GM21526 (cell line): ENCODE results near the gene AQP6.
"Not testable (repeated sequence)": the region's sequence is repeated elsewhere in the genome, so short reads cannot be mapped to it uniquely, and the experiment has no call there.

ENCODE experiments used
- ATAC-seq: cut with Tn5 transposase; IDR thresholded peaks from one replicate; pipeline ENCODE4 v1.9.1; 2021; ENCODE audit warnings: moderate library complexity; ENCODE audit not compliant: unreplicated experiment, low FRiP score

The AQP6 gene

DNA sequence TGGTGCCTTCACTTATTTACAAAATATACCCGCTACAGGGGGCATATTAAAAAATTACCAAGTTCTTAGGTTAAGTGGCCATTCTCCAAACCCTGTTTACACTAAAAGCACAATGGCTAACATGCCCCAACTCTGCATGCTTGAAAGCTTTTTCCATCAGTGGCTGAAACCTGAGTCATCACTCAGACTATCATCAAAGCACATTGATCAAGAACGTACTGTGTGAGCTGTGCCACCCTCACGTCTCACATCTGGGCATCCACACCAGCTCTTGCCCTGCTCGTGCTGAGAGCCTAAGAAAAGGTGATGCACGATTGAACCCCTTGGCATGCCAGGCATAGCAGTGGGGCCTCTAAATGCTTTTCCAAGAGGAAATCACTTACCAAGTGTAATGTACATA lies 13.2 kb downstream of the AQP6 start:
- ATAC-seq = no peak

DNA sequence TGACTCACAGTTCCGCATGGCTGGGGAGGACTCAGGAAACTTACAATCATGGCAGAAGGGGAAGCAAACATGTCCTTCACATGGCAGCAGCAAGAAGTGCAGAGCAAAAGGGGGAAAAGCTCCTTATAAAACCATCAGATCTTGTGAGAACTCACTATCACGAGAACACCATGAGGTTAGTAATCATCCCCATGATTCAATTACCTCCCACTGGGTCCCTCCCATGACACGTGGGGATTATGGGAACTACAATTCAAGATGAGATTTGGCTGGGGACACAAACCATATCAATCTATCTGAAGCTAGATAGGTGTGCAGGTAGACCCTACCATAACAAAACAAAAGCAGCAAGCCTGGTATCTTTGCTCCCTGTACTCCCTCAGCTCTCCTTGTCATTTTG lies 13.7 kb downstream of the AQP6 start:
- ATAC-seq = not testable (repeated sequence)

DNA sequence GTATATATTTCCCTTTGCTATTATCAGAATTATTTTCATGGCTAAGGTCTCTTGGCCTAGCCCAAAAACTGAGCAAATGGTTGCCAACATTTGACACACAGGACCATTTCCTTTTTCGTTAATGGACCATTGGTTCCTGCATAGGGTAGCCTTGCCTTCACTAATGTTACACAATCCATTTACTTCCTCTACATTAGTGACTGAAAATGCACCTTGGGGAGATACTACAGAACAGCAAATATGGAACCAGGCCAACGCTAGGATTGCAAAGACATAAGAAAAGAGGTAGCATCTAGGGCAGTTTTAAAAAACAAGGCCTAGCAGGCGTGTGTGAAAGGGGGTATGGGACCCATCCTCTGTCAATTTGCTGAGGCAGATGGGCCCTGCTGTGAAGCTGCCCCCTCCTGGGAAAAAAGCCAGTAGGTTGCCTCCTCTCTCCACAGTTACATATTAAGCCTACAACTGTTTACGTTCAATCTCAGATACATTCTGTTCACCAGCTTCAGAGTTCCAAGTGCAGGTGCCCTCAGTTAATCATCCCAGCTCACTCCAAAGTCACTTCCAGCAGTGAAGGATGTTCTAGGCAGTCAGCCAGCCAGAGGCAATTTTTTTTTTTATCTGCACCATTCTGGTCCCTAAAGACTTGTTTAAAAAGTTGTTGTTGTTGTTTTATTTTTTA lies 15.0 kb downstream of the AQP6 start:
- ATAC-seq = no peak

DNA sequence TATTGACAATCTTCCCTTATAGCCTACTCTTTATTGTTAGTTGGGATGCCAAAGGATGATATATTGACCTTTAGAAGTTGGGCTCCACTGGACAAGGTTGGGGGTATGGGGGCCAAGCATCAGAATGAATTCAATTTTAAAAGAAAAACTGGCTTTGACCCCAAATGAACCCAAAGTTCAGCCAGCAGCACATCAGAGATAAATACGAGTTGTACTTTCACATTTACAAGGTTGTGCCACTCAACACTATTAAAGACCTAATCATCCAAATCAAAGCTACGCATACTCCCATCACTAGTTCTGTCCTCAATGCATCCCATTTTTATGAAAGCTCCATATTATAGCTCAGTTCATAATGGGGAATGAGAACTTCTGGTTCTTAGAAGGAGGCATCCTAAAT lies 16.7 kb downstream of the AQP6 start:
- ATAC-seq = not testable (repeated sequence)

DNA sequence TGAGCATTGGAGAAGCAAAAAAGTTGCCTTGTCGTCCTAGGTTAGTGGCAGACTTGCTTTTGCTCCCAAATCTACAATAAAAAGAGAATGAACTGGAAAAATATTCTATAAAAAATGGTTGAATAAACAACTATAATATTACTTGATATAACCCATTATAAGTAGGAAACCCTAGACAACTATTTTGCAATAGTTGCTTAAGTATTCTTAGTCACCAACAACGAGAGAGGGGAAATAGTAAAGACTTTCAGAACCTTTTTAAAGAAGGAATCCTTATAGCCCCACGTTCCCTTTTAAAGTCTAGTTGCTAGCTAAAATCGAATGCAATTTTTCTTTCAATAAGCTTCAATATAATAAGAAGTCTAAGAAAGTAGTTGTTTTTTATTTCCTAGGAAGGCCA lies 17.5 kb downstream of the AQP6 start:
- ATAC-seq = no peak

DNA sequence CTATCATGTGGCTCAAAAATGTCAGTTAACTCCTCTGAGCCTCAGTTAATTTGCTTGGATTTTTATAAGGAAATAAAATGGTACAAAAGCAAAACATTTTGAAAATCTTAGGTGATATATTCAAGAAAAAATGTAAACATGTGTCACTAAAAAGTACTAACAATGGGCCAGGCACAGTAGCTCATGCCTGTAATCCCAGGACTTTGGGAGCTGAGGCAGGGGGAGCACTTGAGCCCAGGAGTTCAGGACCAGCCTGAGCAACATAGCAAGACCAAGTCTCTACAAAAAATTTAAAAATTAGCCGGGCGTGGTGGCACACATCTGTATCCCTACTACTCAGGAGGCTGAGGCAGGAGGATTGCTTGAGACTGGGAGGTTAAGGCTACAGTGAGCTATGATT lies 25.7 kb downstream of the AQP6 start:
- ATAC-seq = no peak

DNA sequence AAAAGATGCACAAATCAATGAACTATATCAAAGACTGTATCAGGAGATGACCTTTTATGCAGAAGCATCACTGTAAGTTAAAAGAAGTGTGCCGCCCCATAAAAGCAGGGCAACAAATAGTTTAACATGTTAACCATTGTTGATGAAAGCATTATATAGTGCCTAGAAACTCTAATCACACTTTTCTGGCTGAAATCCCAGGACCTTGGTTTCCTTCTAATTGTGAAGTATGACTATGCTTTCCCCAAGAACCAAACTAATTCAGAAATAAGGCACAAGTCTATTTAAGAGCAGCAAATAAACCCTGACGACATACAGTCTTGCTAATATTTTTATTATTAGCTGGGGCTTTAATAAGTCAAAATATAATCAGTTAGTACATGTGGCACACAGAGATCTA lies 30.8 kb downstream of the AQP6 start:
- no peak for ATAC-seq

DNA sequence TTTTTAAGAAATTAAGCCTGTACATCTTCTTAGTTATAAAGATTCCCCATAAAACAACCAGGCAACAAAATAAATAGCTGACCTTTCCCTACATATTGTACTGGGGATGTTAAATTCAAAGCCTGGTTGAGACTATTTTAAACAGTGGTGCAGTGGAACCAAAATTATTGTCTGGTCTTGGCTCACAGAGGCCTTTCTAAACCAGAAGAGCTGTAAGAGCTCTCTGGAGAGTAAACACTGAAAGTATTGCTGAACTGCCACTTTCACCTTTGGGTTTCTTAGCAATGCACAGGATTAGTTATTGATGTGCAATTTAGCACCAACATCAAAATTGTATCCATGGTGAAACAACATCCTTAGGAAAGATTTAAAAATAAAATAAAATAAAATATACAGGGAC lies 31.9 kb downstream of the AQP6 start:
- ATAC-seq = no peak

DNA sequence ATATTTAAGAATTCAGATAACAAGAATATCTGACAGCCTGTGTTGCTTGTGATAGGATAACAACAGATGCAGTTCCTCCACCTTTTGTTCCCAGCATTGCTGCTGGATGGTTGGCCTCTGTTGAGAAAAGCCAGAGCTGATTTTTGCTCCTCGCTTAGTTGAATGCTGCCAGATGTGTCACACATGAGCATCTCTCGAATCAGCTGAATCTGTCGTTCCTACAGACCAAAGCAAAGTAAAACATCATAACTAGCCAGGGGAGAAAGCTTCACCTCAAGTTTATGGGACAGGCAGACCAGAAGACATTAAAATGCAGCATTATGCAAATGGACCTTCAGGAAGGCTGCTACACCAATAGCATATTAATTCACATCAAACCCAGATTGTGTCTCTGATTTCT lies 32.4 kb downstream of the AQP6 start:
- ATAC-seq = no peak

DNA sequence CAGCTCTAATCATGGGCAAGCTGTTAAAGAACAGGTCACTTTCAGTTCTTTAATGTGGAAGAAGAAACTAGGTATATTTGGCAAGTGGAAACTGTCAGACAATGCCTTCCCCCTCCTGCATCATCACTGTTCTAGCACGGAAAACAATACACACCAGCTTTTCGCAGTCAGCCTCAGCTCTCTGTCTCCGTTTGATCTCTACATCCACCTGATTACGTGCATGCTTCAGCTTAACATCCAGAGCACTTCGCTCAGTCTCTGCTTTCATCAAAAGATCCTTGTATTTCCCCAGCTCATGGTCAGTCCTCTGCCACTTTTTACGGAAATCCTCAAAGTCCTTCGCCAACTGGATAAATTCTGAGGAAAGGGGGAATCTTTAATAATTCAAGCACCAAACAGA lies 33.5 kb downstream of the AQP6 start:
- ATAC-seq = no peak

DNA sequence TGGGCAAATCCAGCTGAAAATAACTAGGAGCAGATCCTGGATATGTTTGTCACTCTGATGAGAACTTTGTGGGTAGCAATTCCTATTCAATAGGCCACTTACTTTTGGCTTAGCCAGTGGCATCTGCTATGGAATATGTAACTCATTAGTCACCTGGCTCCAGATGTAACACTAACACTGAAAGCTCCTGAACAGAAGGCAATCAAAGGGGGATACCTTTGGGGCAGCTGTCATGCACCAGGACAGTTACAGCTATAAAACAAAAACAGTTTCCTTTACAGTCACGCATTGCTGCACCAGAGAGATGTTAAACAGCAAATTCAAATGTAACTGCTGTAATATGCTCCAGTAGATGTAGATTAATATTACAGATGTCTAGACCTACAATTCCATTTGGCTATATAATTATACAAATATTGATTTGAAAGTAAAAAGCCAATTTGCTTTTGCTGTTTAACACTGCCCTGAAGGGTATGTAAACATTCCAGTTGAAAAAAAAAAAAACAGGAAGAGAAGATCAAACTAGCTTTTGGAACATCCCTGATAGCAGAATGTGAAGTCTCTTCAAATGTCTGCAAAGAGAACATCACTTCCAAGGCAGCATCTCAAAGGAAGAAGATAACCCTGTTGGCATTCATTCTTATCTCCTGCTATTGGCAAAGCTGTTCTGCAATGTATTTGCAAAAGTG lies 34.2 kb downstream of the AQP6 start:
- no peak for ATAC-seq

DNA sequence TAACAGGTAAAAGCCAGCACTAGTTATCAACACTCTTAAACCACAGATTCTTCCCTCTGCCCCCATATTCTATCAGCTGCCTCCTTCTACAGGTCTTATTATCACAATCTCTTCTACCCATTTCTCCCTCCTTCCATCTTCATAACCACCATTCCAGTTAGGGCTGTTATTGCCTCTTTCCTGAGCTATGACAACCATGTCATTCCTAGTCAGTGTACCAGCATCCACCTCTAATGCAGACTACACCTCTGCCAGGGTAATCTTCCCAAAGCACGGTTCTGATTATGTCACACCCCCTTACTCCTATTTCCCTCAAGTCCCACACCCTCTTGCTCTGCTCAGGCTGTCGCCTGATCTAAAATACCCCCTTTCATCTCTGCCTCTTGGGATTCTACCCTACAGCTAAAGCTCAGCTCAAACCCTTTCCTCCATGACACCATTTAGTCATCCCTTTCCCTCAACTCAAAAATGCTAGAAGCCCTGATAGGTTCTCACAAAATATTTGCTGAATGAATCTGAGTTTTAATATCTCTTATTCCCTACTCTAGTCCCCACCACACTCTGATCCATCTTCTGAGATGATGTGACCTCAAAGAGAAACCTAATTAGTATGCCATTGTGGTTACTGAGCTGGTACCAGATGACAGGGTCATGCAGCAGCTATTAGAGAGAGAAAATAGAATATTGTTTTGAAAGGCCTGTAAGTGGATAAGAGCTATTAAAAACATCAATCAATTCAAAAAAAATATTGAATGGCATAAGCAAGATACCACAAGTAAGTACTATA lies 40.8 kb downstream of the AQP6 start:
- no peak for ATAC-seq

DNA sequence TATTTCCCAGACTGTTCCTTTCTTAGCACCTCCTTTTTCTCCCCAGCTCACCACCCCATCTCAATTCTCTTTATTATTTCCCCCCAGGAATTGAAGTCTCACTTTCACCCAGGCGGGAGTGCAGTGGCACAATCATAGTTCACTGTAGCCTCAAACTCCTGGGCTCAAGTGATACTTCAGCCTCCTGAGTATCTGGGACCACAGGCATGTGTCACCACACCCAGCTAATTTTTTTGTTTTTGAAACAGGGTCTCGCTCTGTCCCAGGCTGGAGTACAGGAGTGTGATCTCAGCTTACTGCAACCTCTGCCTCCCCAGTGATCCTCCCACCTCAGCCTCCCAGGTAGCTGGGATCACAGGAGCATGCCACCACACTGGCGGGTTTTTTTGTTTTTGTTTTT lies 41.6 kb downstream of the AQP6 start:
- ATAC-seq = no peak

DNA sequence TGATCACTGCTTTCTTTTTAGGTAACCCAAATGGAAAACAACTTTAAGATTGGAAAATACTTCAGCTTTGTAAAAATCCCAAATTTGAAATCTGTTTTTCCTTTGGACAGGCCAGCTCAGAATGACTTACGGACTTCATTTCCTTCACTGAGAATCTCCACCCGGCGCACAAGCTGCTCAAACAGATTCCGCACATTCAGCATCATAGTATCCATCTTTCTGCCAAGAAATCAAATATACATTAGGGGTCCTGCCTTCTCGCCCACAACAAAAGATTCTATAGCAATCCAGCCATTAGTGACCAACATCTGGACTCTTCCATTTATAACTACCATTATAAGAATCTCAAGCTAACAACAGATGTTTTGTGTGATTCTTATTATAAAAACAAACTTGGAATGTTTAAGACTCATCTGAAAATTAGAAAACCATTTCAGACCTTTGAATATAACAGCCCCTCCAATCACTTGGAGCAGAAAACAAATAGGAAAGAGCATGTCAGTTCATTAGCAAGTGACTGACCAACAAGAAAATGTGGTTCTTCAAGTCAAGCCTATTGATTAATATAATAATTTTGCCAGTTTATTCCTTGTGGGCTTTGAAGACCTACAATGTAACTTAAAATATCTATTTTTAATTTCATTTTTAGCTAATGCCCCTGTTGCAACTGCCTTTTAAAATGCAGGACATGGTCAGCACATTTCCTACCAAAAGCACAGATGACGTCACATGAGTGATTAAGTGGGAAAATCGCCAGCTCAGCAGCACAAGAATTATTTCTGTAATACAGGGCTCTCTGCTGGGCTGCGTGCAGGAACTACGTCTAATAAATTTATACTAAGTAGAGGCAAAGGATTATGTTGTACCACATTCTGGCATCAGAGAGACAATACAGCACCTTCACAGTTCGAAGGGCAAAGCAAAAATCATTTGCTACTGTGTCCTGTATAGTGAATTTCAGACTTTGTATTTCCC lies 44.0 kb downstream of the AQP6 start:
- no peak for ATAC-seq

DNA sequence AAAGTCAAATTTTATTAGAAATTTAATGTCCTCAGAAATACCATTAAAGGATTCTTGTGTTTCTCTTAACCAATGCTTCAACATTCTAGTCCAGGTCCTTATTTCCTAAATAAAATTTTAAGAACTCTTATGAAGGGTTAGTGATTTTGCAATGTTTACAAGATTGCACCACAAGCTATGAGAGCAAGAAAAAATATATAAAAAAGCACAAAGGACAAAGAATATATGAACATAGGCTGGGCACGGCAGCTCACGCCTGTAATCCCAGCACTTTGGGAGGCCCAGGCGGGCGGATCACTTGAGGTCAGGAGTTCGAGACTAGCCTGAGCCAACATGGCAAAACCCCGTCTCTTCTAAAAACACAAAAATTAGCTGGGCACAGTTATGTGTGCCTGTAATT lies 44.9 kb downstream of the AQP6 start:
- ATAC-seq = no peak

DNA sequence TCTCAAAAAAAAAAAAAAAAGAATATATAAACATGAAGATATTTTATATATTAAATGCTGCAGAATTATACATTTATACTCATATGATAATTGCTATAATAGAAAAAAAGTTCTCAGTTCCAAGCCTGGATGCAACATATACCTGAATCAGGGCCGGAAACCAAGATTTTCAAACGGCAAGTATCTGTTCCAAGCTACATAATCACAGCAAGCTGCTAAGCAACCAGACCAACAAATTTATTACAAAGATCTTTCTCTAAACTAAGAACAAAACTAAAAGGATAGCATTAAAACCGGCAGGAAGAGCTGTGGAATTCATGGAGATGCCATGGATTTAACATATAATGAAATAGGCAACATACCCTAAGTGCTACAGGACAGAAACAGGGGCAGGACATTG lies 45.4 kb downstream of the AQP6 start:
- no peak for ATAC-seq

DNA sequence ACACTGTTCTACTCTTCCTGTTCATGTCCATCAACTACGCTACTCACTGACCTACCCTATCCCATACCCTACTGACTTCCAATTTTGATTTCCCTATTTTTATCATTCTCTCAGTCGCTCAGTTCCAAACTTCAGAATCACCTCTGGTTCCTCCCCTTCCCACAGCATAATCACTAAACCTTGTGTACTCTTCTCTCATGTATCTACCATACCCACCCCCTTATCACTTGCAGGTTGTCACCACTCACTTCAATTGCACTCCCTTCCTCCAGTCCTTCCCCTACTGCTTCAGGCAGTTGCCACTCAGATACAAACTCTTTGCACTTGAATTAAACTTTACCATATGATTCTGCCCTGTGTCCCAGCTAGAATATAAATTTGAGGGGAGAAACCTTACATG lies 46.2 kb downstream of the AQP6 start:
- no peak for ATAC-seq

DNA sequence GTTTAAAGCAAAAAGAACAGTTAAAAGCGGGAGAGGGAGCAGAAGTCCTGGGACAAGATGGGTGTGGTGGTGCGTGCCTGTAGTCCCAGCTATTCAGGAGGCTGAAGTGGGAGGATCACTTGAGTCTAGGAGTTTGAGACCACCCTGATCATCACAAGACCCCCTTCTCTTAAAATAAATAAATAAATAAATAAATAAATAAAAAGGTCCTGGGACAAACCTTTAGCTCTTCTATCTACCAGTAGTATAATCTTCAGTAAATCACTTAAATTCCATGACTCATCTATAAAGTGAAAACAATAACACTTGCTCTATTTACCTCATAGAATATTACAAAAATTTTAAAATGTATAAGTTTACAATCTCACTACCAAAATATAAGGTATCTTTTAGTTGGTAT lies 46.8 kb downstream of the AQP6 start:
- no peak for ATAC-seq

DNA sequence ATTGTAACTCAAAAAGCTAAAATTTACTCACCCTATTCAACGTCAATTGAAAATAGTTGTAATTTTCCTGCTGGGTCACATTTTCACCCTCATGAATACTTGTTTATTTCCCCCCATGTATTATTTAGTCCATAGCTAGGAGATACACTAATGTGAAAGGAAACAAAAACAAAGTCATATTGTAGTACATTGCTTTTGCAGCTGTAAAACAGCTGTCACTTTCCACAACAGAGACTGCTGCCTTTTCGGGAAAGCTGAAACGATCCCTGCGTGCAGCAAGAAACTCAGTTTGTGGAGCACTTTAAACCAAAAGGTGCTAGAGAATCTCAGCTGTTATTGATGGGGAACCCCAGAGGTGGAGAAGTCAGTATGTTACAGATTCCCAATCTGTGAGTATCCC lies 48.3 kb downstream of the AQP6 start:
- no peak for ATAC-seq

DNA sequence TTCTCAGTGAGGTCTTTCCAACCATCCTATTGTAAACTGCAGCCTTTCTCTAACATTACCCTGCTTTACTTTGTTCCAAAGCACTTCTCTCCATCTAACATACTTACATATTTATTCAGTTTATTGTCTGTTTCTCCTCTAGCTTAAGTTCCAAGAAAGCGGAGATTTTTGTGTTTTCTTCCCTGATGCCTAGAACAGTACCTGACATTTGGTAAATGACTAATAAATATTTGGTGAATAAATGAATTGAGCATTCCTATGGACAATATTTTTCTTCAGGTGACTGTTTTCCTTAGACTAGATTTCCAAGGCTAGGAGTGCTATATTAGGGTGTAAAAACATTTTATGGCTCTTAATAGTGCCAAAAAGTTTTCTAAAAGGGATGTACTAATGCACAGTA lies 50.2 kb downstream of the AQP6 start:
- no peak for ATAC-seq

DNA sequence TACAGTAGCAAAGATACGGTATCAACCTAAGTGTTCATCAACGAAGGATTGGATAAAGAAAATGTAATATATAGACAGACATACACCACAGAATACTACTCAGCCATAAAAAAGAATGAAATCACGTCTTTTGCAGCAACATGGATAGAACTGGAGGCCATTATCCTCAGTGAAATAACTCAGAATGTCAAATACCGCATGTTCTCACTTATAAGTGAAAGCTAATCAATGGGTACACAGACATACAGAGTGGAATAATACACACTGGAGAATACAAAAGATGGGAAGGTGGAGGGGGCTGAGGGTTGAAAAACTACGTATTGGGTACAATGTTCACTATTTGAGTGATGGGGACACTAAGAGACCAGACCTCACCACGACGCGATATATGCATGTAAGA lies 51.5 kb downstream of the AQP6 start:
- ATAC-seq = no peak
